WTC11 (cell line): Measurements from ENCODE around the gene CD320.

Experiments
- CBFB ChIP-seq: sonication (generic); formaldehyde crosslinking; IDR thresholded peaks from 2 replicates; pipeline ENCODE4 v1.8.1; 2022; ENCODE audit warnings: mild to moderate bottlenecking, low read depth, missing genetic modification reagents
- ELF4 ChIP-seq: sonication (generic); formaldehyde crosslinking; IDR thresholded peaks from 2 replicates; pipeline ENCODE4 v1.8.1; 2022; ENCODE audit warnings: low read depth, mild to moderate bottlenecking, moderate library complexity, missing genetic modification reagents
- JUN ChIP-seq: sonication (generic); formaldehyde crosslinking; IDR thresholded peaks from 2 replicates; pipeline ENCODE4 v1.8.0; 2023; ENCODE audit warnings: mild to moderate bottlenecking, missing genetic modification reagents
- TF ChIP-seq, protein P1 (sequence below): fragments of 200-600 bp; IDR thresholded peaks from 2 replicates; pipeline ENCODE4 v1.8.0; 2022; ENCODE audit warnings: antibody characterized with exemption
- TF ChIP-seq, protein P2 (sequence below): sonication (generic); formaldehyde crosslinking; IDR thresholded peaks from 2 replicates; pipeline ENCODE4 v1.8.1; 2023; ENCODE audit warnings: mild to moderate bottlenecking, missing genetic modification reagents, moderate library complexity
- TF ChIP-seq, protein P3 (sequence below): sonication (generic); formaldehyde crosslinking; IDR thresholded peaks from 2 replicates; pipeline ENCODE4 v1.8.0; 2022; ENCODE audit warnings: mild to moderate bottlenecking, missing genetic modification reagents
- TF ChIP-seq, protein P4 (sequence below): sonication (generic); formaldehyde crosslinking; IDR thresholded peaks from 2 replicates; pipeline ENCODE4 v1.8.0; 2022; ENCODE audit warnings: mild to moderate bottlenecking, missing genetic modification reagents

DNA sequence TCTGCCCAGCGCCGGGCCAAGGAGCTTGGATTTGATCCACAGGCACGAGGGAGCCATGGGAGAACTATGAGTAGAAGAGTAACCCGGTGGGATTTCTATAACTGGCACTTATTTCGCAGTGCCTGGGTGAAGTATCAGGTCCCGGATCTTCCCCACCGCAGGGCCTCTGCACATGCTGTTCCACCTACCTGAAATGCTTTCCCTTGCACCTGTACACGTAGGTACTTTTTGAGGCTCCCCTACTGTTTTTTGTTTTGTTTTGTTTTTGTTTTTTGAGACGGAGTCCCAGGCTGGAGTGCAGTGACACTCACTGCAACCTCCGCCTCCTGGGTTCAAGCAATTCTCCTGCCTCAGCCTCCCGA, 35.3 kb upstream of the CD320 start:
- TF ChIP-seq, protein P1, sequence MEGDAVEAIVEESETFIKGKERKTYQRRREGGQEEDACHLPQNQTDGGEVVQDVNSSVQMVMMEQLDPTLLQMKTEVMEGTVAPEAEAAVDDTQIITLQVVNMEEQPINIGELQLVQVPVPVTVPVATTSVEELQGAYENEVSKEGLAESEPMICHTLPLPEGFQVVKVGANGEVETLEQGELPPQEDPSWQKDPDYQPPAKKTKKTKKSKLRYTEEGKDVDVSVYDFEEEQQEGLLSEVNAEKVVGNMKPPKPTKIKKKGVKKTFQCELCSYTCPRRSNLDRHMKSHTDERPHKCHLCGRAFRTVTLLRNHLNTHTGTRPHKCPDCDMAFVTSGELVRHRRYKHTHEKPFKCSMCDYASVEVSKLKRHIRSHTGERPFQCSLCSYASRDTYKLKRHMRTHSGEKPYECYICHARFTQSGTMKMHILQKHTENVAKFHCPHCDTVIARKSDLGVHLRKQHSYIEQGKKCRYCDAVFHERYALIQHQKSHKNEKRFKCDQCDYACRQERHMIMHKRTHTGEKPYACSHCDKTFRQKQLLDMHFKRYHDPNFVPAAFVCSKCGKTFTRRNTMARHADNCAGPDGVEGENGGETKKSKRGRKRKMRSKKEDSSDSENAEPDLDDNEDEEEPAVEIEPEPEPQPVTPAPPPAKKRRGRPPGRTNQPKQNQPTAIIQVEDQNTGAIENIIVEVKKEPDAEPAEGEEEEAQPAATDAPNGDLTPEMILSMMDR, result no peak
- TF ChIP-seq JUN (CRISPR knock-in tag) (no peak), CBFB (CRISPR knock-in tag) (no peak), ELF4 (CRISPR knock-in tag) (no peak)
- TF ChIP-seq, protein P2, sequence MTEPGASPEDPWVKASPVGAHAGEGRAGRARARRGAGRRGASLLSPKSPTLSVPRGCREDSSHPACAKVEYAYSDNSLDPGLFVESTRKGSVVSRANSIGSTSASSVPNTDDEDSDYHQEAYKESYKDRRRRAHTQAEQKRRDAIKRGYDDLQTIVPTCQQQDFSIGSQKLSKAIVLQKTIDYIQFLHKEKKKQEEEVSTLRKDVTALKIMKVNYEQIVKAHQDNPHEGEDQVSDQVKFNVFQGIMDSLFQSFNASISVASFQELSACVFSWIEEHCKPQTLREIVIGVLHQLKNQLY, result no peak
- TF ChIP-seq, protein P3, sequence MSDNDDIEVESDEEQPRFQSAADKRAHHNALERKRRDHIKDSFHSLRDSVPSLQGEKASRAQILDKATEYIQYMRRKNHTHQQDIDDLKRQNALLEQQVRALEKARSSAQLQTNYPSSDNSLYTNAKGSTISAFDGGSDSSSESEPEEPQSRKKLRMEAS (CRISPR knock-in tag), result no peak
- TF ChIP-seq, protein P4, sequence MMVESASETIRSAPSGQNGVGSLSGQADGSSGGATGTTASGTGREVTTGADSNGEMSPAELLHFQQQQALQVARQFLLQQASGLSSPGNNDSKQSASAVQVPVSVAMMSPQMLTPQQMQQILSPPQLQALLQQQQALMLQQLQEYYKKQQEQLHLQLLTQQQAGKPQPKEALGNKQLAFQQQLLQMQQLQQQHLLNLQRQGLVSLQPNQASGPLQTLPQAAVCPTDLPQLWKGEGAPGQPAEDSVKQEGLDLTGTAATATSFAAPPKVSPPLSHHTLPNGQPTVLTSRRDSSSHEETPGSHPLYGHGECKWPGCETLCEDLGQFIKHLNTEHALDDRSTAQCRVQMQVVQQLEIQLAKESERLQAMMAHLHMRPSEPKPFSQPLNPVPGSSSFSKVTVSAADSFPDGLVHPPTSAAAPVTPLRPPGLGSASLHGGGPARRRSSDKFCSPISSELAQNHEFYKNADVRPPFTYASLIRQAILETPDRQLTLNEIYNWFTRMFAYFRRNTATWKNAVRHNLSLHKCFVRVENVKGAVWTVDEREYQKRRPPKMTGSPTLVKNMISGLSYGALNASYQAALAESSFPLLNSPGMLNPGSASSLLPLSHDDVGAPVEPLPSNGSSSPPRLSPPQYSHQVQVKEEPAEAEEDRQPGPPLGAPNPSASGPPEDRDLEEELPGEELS (CRISPR knock-in tag), result no peak
